SK-N-SH (cell line): ENCODE results near the gene NCAM1. TPM values are rescaled to one million over a fixed set of nuclear protein-coding genes. Genes with fewer than 3 reads are reported as not detected.

ENCODE experiments used
- CTCF ChIA-PET: fragments of 300-600, 350-600 bp; formaldehyde crosslinking; extraction: SDS; loops from one replicate; lab custom pipeline; 2021; lab: Yijun Ruan, JAX
- POLR2A ChIA-PET: fragments of 350-600 bp; sonication (Branson Sonifier 250); formaldehyde crosslinking; extraction: SDS; loops from one replicate; lab custom pipeline; 2020; ENCODE audit warnings: antibody characterized with exemption, inconsistent platforms; lab: Yijun Ruan, JAX
- DNase-seq: peaks from one replicate; pipeline ENCODE4 v3.0.0; 2012
- H2AFZ ChIP-seq: fragments of 200-600 bp; sonication (generic); 2 replicates; pipeline ENCODE4 v1.8.1; 2016; ENCODE audit warnings: antibody characterized with exemption, mild to moderate bottlenecking, low read depth
- H3F3A ChIP-seq: fragments of 200-600 bp; sonication (generic); replicated peaks from 2 replicates; pipeline ENCODE3; 2016; ENCODE audit warnings: antibody characterized with exemption, mild to moderate bottlenecking; ENCODE audit not compliant: insufficient read depth
- H3K27ac ChIP-seq, 2 experiments: fragments of 200-500 bp in 1 of 2; fragments of 200-600 bp in 1 of 2; sonication (Bioruptor generic) in 1 of 2; sonication (generic), shearing (Covaris generic) in 1 of 2; 2 replicates each; pipeline versions ENCODE4 v1.5.1 to v1.6.1; 2014 to 2016; ENCODE audit warnings: low read depth in 2 of 2, inconsistent platforms in 1 of 2, low read length in 1 of 2, mild to moderate bottlenecking in 1 of 2, mixed read lengths in 1 of 2
- H3K27me3 ChIP-seq: fragments of 200-600 bp; sonication (generic), shearing (Covaris generic); 2 replicates; pipeline ENCODE4 v1.6.1; 2016; ENCODE audit warnings: mixed run types; ENCODE audit not compliant: insufficient read depth
- H3K36me3 ChIP-seq, 2 experiments: fragments of 200-500 bp in 1 of 2; fragments of 200-600 bp in 1 of 2; sonication (Bioruptor generic) in 1 of 2; sonication (generic) in 1 of 2; replicated peaks in 1 of 2; 2 replicates each; pipeline versions ENCODE3 to v1.5.1; 2014 to 2016; ENCODE audit warnings: low read length in 1 of 2, mild to moderate bottlenecking in 1 of 2; ENCODE audit not compliant: insufficient read depth in 2 of 2, control insufficient read depth in 1 of 2
- H3K4me1 ChIP-seq, 2 experiments: fragments of 200-500 bp in 1 of 2; fragments of 200-600 bp in 1 of 2; sonication (Bioruptor generic) in 1 of 2; sonication (generic), shearing (Covaris generic) in 1 of 2; 2 replicates each; pipeline versions ENCODE4 v1.5.1 to v1.6.1; 2014 to 2016; ENCODE audit warnings: low read depth in 1 of 2, low read length in 1 of 2, mixed run types in 1 of 2; ENCODE audit not compliant: insufficient read depth in 2 of 2, control insufficient read depth in 1 of 2
- H3K4me2 ChIP-seq: fragments of 200-600 bp; sonication (generic), shearing (Covaris generic); 2 replicates; pipeline ENCODE4 v1.6.1; 2017; ENCODE audit warnings: mixed run types
- H3K4me3 ChIP-seq, 2 experiments: fragments of 200-500 bp in 1 of 2; fragments of 200-600 bp in 1 of 2; sonication (Bioruptor generic) in 1 of 2; sonication (generic), shearing (Covaris generic) in 1 of 2; 2 replicates each; pipeline versions ENCODE4 v1.5.1 to v1.8.1; 2014 to 2016; ENCODE audit warnings: low read depth in 2 of 2, inconsistent platforms in 1 of 2, low read length in 1 of 2, mild to moderate bottlenecking in 1 of 2, mixed read lengths in 1 of 2, moderate library complexity in 1 of 2
- H3K79me2 ChIP-seq: fragments of 200-600 bp; sonication (generic); 2 replicates; pipeline ENCODE4 v1.8.1; 2017; ENCODE audit warnings: mild to moderate bottlenecking; ENCODE audit not compliant: insufficient read depth
- H3K9ac ChIP-seq: fragments of 200-600 bp; sonication (generic); 2 replicates; pipeline ENCODE4 v1.6.1; 2017; ENCODE audit warnings: mixed run types
- H3K9me2 ChIP-seq: fragments of 200-600 bp; sonication (generic); 2 replicates; pipeline ENCODE4 v1.6.1; 2017; ENCODE audit warnings: mixed run types
- H3K9me3 ChIP-seq: fragments of 200-600 bp; sonication (generic); 2 replicates; pipeline ENCODE4 v1.6.1; 2017; ENCODE audit warnings: mixed run types, mild to moderate bottlenecking, moderate library complexity
- H4K20me1 ChIP-seq: fragments of 200-600 bp; sonication (generic); 2 replicates; pipeline ENCODE4 v1.6.1; 2017; ENCODE audit warnings: mild to moderate bottlenecking, mixed run types; ENCODE audit not compliant: insufficient read depth
- CHD2 ChIP-seq: fragments of 150-350 bp; IDR thresholded peaks from 2 replicates; pipeline ENCODE4 v1.6.1; 2018; ENCODE audit warnings: low read length; ENCODE audit not compliant: partially characterized antibody
- ELF1 ChIP-seq: IDR thresholded peaks from 2 replicates; pipeline ENCODE4 v1.4.0; 2012
- GABPA ChIP-seq: IDR thresholded peaks from 2 replicates; pipeline ENCODE4 v1.4.0; 2012; ENCODE audit warnings: low read depth, mild to moderate bottlenecking
- GATA2 ChIP-seq: sonication (generic); formaldehyde crosslinking; IDR thresholded peaks from 2 replicates; pipeline ENCODE4 v1.5.0; 2020; ENCODE audit warnings: mild to moderate bottlenecking, missing genetic modification reagents
- JUND ChIP-seq: IDR thresholded peaks from 2 replicates; pipeline ENCODE4 v1.4.0; 2012
- MEF2A ChIP-seq: IDR thresholded peaks from 2 replicates; pipeline ENCODE4 v1.4.0; 2012; ENCODE audit warnings: low read depth, borderline replicate concordance
- NRF1 ChIP-seq: IDR thresholded peaks from 2 replicates; pipeline ENCODE4 v1.6.1; 2012; ENCODE audit warnings: low read depth, mild to moderate bottlenecking, low read length
- PBX3 ChIP-seq: IDR thresholded peaks from 2 replicates; pipeline ENCODE4; 2012
- POLR2AphosphoS5 ChIP-seq: IDR thresholded peaks from 2 replicates; pipeline ENCODE4 v1.6.1; 2012; ENCODE audit warnings: low read depth, low read length
- RFX5 ChIP-seq: IDR thresholded peaks from 2 replicates; pipeline ENCODE4 v1.6.1; 2012; ENCODE audit warnings: mild to moderate bottlenecking, improper control_type of control experiment, low read length
- SIN3A ChIP-seq: IDR thresholded peaks from 2 replicates; pipeline ENCODE4 v1.6.1; 2012; ENCODE audit warnings: low read depth, mild to moderate bottlenecking, low read length, moderate library complexity, borderline replicate concordance
- SMC3 ChIP-seq: IDR thresholded peaks from 2 replicates; pipeline ENCODE4 v1.6.1; 2012; ENCODE audit warnings: low read depth, low read length, improper control_type of control experiment
- TAF1 ChIP-seq: IDR thresholded peaks from 2 replicates; pipeline ENCODE4 v1.6.1; 2012; ENCODE audit warnings: low read depth, mild to moderate bottlenecking, low read length, moderate library complexity, borderline replicate concordance
- USF1 ChIP-seq: IDR thresholded peaks from 2 replicates; pipeline ENCODE4 v1.4.0; 2012; ENCODE audit warnings: low read depth, borderline replicate concordance
- YY1 ChIP-seq: IDR thresholded peaks from 2 replicates; pipeline ENCODE4 v1.4.0; 2012; ENCODE audit warnings: low read depth, mild to moderate bottlenecking
- WGBS: methylation state at CpG from one replicate; pipeline ENCODE4 v1.1.6; 2017; ENCODE audit warnings: low lambda C conversion rate; 5-methylcytosine and 5-hydroxymethylcytosine counted together
- polyA plus RNA-seq, 3 experiments: library from polyadenylated mRNA; depleted of rRNA; stranded (reverse); fragments of >200 nt; gene quantifications; 2 replicates each; pipeline ENCODE4 v1.2.3, GENCODE V29; 2012
- TF ChIP-seq, protein P1 (sequence below): IDR thresholded peaks from 2 replicates; pipeline ENCODE4 v1.4.0; 2012; ENCODE audit warnings: low read depth, borderline replicate concordance

NCAM1 gene
- polyA plus RNA-seq, 1 of the 3 experiments (the other 2 are of a cell fraction), result 19.4 TPM

GRCh38 chr11:113083571-113083970 is 122.4 kb downstream of the NCAM1 start (continued):
- TF ChIP-seq NRF1 (no peak), POLR2AphosphoS5 (no peak)

DNA sequence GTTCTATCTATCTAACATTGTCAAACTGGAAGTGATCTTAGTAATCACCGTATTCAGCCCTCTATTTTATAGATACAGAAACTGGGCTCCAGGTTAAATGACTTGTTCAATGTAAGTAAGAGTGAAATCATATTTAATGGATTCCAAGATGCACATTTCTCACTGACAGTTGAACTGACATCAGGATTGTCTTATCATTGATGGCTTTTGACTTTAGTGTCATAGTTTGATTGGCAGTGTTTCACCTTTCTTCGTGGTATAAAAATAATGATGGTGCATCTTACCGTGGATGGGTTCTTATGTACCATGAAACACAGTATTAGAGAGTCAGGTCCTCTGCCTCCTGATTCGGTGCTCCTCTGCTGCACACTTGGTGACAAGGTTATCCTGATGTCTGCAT is 123.1 kb downstream of the NCAM1 start:
- CTCF ChIA-PET, result no interaction called here
- H3K4me2 ChIP-seq, result no peak overlapping the region
- DNase-seq, result no peak
- H3K9me3 ChIP-seq, result no peaks in the 10 kb centered on the region
- H4K20me1 ChIP-seq, result no peaks in the 10 kb centered on the region
- H3F3A ChIP-seq, result no peaks in the 10 kb centered on the region
- H3K27me3 ChIP-seq, result no peaks in the 10 kb centered on the region
- POLR2A ChIA-PET, result no interaction called here
- no peaks in the 10 kb centered on the region for H3K79me2 ChIP-seq
- no peaks in the 10 kb centered on the region for H3K9me2 ChIP-seq
- H3K9ac ChIP-seq, result no peak overlapping the region
- WGBS, result 73% methylated on average over 4 of the region's 4 CpGs
- peaks cover 0 to 3% of the 10 kb centered on the region in 2 experiments; a peak in 2 of 4 replicates for H3K4me1 ChIP-seq
- H3K36me3 ChIP-seq, result no peaks in the 10 kb centered on the region
- no peak for TF ChIP-seq SMC3
- TF ChIP-seq, all 33 proteins: peak for 0
- H3K27ac ChIP-seq, result no peak overlapping the region
- no peak overlapping the region for H3K4me3 ChIP-seq
- no peak overlapping the region for H2AFZ ChIP-seq

- Histone ChIP-seq H3K27ac (no peak overlapping the region), H3K4me1 (peaks cover 0 to 3% of the 10 kb centered on the region in 2 experiments; a peak in 2 of 4 replicates), H3K9me2 (no peaks in the 10 kb centered on the region), H3K4me2 (no peak overlapping the region), H3K27me3 (no peaks in the 10 kb centered on the region), H3K79me2 (no peaks in the 10 kb centered on the region), H4K20me1 (no peaks in the 10 kb centered on the region), H3K36me3 (no peaks in the 10 kb centered on the region), H2AFZ (no peak overlapping the region), H3K4me3 (no peak overlapping the region), H3F3A (no peaks in the 10 kb centered on the region), H3K9me3 (no peaks in the 10 kb centered on the region), H3K9ac (no peak overlapping the region)
- WGBS, result 83% methylated on average over 3 of the region's 3 CpGs
- TF ChIP-seq GATA2 (CRISPR knock-in tag) (no peak), GABPA (no peak), JUND (no peak), CHD2 (no peak), POLR2AphosphoS5 (no peak)
- DNase-seq, result no peak
- POLR2A ChIA-PET, result no interaction called here
- CTCF ChIA-PET, result interaction anchor here (1.1 kb wide), 1 partner anchor 204 kb away, joined by 4 read pairs; no protein-coding TSS in a partner anchor
Measured at GRCh38 chr11:113085446-113085845, 124.2 kb downstream of the NCAM1 start.

- ChIA-PET POLR2A (no interaction called here), CTCF (interaction anchor here (1.2 kb wide), 1 partner anchor 39 kb away, joined by 3 read pairs; no protein-coding TSS in a partner anchor)
- no peaks in the 10 kb centered on the region for H3K27me3 ChIP-seq
- WGBS, result 80% methylated on average over 4 of the region's 4 CpGs
- no peaks in the 10 kb centered on the region for H3F3A ChIP-seq
- no peak overlapping the region for H3K27ac ChIP-seq
- no peak for DNase-seq
- no peak overlapping the region for H3K9ac ChIP-seq
- H3K36me3 ChIP-seq, result no peaks in the 10 kb centered on the region
- H3K4me3 ChIP-seq, result no peak overlapping the region
- no peak overlapping the region for H2AFZ ChIP-seq
- H4K20me1 ChIP-seq, result no peaks in the 10 kb centered on the region
- H3K9me3 ChIP-seq, result no peaks in the 10 kb centered on the region
- no peaks in the 10 kb centered on the region for H3K9me2 ChIP-seq
- H3K4me2 ChIP-seq, result no peak overlapping the region
- H3K79me2 ChIP-seq, result no peaks in the 10 kb centered on the region
- H3K4me1 ChIP-seq, result peaks cover 0 to 7% of the 10 kb centered on the region in 2 experiments; a peak in 2 of 4 replicates
- TF ChIP-seq, protein P1, sequence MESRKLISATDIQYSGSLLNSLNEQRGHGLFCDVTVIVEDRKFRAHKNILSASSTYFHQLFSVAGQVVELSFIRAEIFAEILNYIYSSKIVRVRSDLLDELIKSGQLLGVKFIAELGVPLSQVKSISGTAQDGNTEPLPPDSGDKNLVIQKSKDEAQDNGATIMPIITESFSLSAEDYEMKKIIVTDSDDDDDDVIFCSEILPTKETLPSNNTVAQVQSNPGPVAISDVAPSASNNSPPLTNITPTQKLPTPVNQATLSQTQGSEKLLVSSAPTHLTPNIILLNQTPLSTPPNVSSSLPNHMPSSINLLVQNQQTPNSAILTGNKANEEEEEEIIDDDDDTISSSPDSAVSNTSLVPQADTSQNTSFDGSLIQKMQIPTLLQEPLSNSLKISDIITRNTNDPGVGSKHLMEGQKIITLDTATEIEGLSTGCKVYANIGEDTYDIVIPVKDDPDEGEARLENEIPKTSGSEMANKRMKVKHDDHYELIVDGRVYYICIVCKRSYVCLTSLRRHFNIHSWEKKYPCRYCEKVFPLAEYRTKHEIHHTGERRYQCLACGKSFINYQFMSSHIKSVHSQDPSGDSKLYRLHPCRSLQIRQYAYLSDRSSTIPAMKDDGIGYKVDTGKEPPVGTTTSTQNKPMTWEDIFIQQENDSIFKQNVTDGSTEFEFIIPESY, result no peak
- TF ChIP-seq JUND (no peak), PBX3 (no peak), MEF2A (no peak), RFX5 (no peak), TAF1 (no peak), USF1 (no peak), YY1 (no peak), SIN3A (no peak), ELF1 (no peak), SMC3 (no peak), GATA2 (CRISPR knock-in tag) (no peak)
Measured at GRCh38 chr11:113087706-113088105, 126.5 kb downstream of the NCAM1 start.
